CD4-positive, CD25-positive, alpha-beta regulatory T cell (primary cell): ENCODE results near the gene STAM. TPM values are rescaled to one million over a fixed set of nuclear protein-coding genes. Genes with fewer than 3 reads are reported as not detected.

Experiments
- ATAC-seq, 2 donors: fragments of 150-1000 bp; cut with Tn5 transposase; one replicate each; pipeline ENCODE4 v1.10.0; 2021; ENCODE audit warnings: low read depth in 2 of 2, moderate number of reproducible peaks in 2 of 2, moderate library complexity in 1 of 2
- DNase-seq, 3 donors: peaks; one replicate each; pipeline versions ENCODE4 v3.0.0 to v3.0.0-alpha.2; 2012 to 2022; ENCODE audit warnings: mixed read lengths in 1 of 3
- H3K27ac ChIP-seq: one replicate; pipeline ENCODE4 v1.7.0; 2013; ENCODE audit warnings: mild to moderate bottlenecking, low read length; ENCODE audit not compliant: insufficient read depth, poor library complexity, severe bottlenecking
- H3K27me3 ChIP-seq: one replicate; pipeline ENCODE4 v1.7.0; 2013; ENCODE audit warnings: low read length; ENCODE audit not compliant: control insufficient read depth, insufficient read depth
- H3K36me3 ChIP-seq: one replicate; pipeline ENCODE4 v1.7.0; 2013; ENCODE audit warnings: mild to moderate bottlenecking, low read length, moderate library complexity; ENCODE audit not compliant: control insufficient read depth, insufficient read depth
- H3K4me1 ChIP-seq: 2 replicates; pipeline ENCODE4 v1.7.0; 2013; ENCODE audit warnings: mild to moderate bottlenecking, low read length; ENCODE audit not compliant: insufficient read depth, control insufficient read depth, poor library complexity, severe bottlenecking
- H3K4me3 ChIP-seq: one replicate; pipeline ENCODE4 v1.7.0; 2013; ENCODE audit warnings: low read depth, mild to moderate bottlenecking, low read length, moderate library complexity
- H3K9me3 ChIP-seq, 2 experiments: 1 replicate in 1 of 2; 2 replicates in 1 of 2; pipeline ENCODE4 v1.7.0; 2013; ENCODE audit warnings: low read length in 2 of 2, mild to moderate bottlenecking in 1 of 2, moderate library complexity in 1 of 2; ENCODE audit not compliant: control insufficient read depth in 2 of 2
- H3K27ac Mint-ChIP-seq, 3 donors: one replicate each; pipeline ENCODE4 v1.8.0; 2020 to 2022; ENCODE audit warnings: mild to moderate bottlenecking in 3 of 3, mixed read lengths in 3 of 3, moderate library complexity in 2 of 3
- H3K27me3 Mint-ChIP-seq: one replicate; pipeline ENCODE4 v1.8.0; 2022; ENCODE audit warnings: mild to moderate bottlenecking, mixed read lengths
- H3K36me3 Mint-ChIP-seq: one replicate; pipeline ENCODE4 v1.8.0; 2020; ENCODE audit warnings: mixed read lengths
- H3K4me1 Mint-ChIP-seq, 4 donors: one replicate each; pipeline ENCODE4 v1.8.0; 2020 to 2022; ENCODE audit warnings: mixed read lengths in 4 of 4, mild to moderate bottlenecking in 1 of 4
- H3K4me3 Mint-ChIP-seq, 4 donors: one replicate each; pipeline ENCODE4 v1.8.0; 2020 to 2022; ENCODE audit warnings: mild to moderate bottlenecking in 4 of 4, mixed read lengths in 4 of 4, moderate library complexity in 3 of 4
- H3K9me3 Mint-ChIP-seq, 7 donors: one replicate each; pipeline ENCODE4 v1.8.0; 2020 to 2022; ENCODE audit warnings: mixed read lengths in 7 of 7, mild to moderate bottlenecking in 3 of 7, moderate library complexity in 2 of 7
- polyA plus RNA-seq, 4 donors: library from polyadenylated mRNA; unstranded; fragments of 300-500 nt; fragmentation: Illumina TruSeq; gene quantifications; one replicate each; pipeline ENCODE4 v1.2.3, GENCODE V29; 2021
- total RNA-seq: library from RNA; stranded (reverse); gene quantifications from one replicate; pipeline ENCODE4 v1.2.3, GENCODE V29; 2022

Gene STAM
- 154 TPM for total RNA-seq
- polyA plus RNA-seq: 10 to 100 TPM; 48.0 to 93.3 (median 67.0) TPM

DNA sequence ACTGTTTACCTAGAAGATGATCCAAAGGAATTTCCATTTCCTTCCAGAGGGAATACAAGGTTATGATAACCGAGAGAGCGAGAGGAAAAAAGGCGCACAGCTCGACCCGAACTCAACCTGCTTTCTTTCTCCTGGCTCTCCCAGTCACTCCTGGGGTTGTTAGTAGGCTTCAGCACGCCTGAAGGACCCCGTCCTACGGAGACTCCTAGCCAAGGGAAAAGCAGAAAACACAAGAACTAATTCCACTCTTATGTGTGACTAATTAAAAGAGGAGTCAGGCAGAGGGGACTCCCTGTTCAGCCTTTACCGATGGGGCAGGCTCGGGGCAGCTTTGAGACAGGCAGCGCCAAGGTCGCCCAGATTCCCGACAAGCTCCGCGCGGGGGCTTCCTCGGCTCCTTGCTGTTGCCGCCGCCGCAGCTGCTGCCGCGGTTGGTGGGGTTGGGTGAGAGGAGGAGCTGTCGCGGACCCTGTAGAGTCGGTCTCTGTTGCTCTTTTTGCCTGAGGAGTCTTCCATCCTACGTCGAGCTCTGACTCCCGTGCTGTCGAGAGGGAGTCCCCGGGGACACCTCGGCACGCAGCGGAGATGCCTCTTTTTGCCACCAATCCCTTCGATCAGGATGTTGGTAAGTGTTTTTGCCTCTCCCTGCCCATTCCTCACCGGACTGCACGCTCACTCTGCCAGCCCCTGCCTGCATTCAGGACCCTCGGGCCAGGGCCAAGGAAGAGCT lies at the start of gene STAM:
Gene STAM (plus strand): TSS at position 397 of the 730 bp plus-strand sequence. CDS start 189 bp downstream, at position 586.
- Histone ChIP-seq H3K27ac (peak within 1 kb of the TSS; percentile 97), H3K4me3 (peak within 1 kb of the TSS; percentile 100), H3K9me3 (peaks cover 0 to 2% of the 10 kb centered on the region in 2 experiments), H3K27me3 (no peaks in the 10 kb centered on the region), H3K36me3 (peaks cover 11% of the 10 kb centered on the region), H3K4me1 (peaks cover 37% of the 10 kb centered on the region)
- Mint-ChIP-seq H3K27me3 (peaks cover 5% of the 10 kb centered on the region), H3K4me1 (peaks cover 6 to 60% (median 24%) of the 10 kb centered on the region in 4 donors), H3K9me3 (peaks cover 0 to 2% (median 0%) of the 10 kb centered on the region in 7 donors), H3K27ac (peak within 1 kb of the TSS; percentile 100), H3K36me3 (peaks cover 31% of the 10 kb centered on the region), H3K4me3 (peak within 1 kb of the TSS; percentile 94 to 100 (median 100))
- ATAC-seq: peak; percentile 84
- DNase-seq: peak; percentile 89 to 96 (median 96)

GRCh38 chr10:17597386-17597785 lies 46.6 kb upstream of the STAM start:
- no peaks in the 10 kb centered on the region for H3K27me3 ChIP-seq
- H3K9me3 ChIP-seq: no peaks in the 10 kb centered on the region
- ATAC-seq (no peak), DNase-seq (no peak)
- no peaks in the 10 kb centered on the region for H3K4me1 ChIP-seq
- H3K4me3 ChIP-seq: no peak overlapping the region
- Mint-ChIP-seq H3K36me3 (peaks cover 14% of the 10 kb centered on the region), H3K4me3 (no peak overlapping the region), H3K9me3 (no peaks in the 10 kb centered on the region), H3K4me1 (peaks cover 0 to 10% (median under 1%) of the 10 kb centered on the region in 4 donors), H3K27ac (no peak overlapping the region), H3K27me3 (no peaks in the 10 kb centered on the region)
- no peak overlapping the region for H3K27ac ChIP-seq
- peaks cover 11% of the 10 kb centered on the region for H3K36me3 ChIP-seq

GRCh38 chr10:17599089-17599488 lies 44.9 kb upstream of the STAM start:
- DNase-seq: peak in 1 of 3 donors; percentile 25
- Histone ChIP-seq H3K4me1 (no peaks in the 10 kb centered on the region), H3K27me3 (no peaks in the 10 kb centered on the region), H3K27ac (no peak overlapping the region), H3K36me3 (peaks cover 8% of the 10 kb centered on the region), H3K9me3 (no peaks in the 10 kb centered on the region), H3K4me3 (no peak overlapping the region)
- Mint-ChIP-seq H3K4me1 (peaks cover 0 to 10% (median under 1%) of the 10 kb centered on the region in 4 donors), H3K9me3 (no peaks in the 10 kb centered on the region), H3K4me3 (no peak overlapping the region), H3K27ac (no peak overlapping the region), H3K27me3 (no peaks in the 10 kb centered on the region), H3K36me3 (peaks cover 15% of the 10 kb centered on the region)
- no peak for ATAC-seq

- H3K9me3 ChIP-seq: no peaks in the 10 kb centered on the region
- peak overlapping the region in 1 of 3 donors; percentile 38 for H3K27ac Mint-ChIP-seq
- no peaks in the 10 kb centered on the region for H3K27me3 Mint-ChIP-seq
- no peaks in the 10 kb centered on the region for H3K4me1 ChIP-seq
- H3K4me3 Mint-ChIP-seq: no peak overlapping the region
- H3K36me3 Mint-ChIP-seq: peaks cover 12% of the 10 kb centered on the region
- ATAC-seq: no peak
- H3K36me3 ChIP-seq: peaks cover 4% of the 10 kb centered on the region
- no peak overlapping the region for H3K4me3 ChIP-seq
- no peaks in the 10 kb centered on the region for H3K27me3 ChIP-seq
- H3K4me1 Mint-ChIP-seq: peaks cover 10 to 37% (median 20%) of the 10 kb centered on the region in 4 donors
- no peak overlapping the region for H3K27ac ChIP-seq
- no peak for DNase-seq
- H3K9me3 Mint-ChIP-seq: no peaks in the 10 kb centered on the region
Observed at GRCh38 chr10:17605936-17606335, 38.0 kb upstream of the STAM start.

- peaks cover 10% of the 10 kb centered on the region for H3K36me3 Mint-ChIP-seq
- no peaks in the 10 kb centered on the region for H3K4me1 ChIP-seq
- no peaks in the 10 kb centered on the region for H3K27me3 Mint-ChIP-seq
- H3K4me1 Mint-ChIP-seq: peaks cover 12 to 44% (median 25%) of the 10 kb centered on the region in 4 donors
- ATAC-seq (no peak), DNase-seq (no peak)
- H3K27me3 ChIP-seq: no peaks in the 10 kb centered on the region
- no peak overlapping the region for H3K27ac Mint-ChIP-seq
- peaks cover 0 to 1% (median 0%) of the 10 kb centered on the region in 7 donors for H3K9me3 Mint-ChIP-seq
- no peaks in the 10 kb centered on the region for H3K9me3 ChIP-seq
- H3K27ac ChIP-seq: no peak overlapping the region
- no peak overlapping the region for H3K4me3 ChIP-seq
- no peak overlapping the region for H3K4me3 Mint-ChIP-seq
- H3K36me3 ChIP-seq: peaks cover under 1% of the 10 kb centered on the region
Observed at GRCh38 chr10:17606547-17607040, 37.4 kb upstream of the STAM start.

DNA sequence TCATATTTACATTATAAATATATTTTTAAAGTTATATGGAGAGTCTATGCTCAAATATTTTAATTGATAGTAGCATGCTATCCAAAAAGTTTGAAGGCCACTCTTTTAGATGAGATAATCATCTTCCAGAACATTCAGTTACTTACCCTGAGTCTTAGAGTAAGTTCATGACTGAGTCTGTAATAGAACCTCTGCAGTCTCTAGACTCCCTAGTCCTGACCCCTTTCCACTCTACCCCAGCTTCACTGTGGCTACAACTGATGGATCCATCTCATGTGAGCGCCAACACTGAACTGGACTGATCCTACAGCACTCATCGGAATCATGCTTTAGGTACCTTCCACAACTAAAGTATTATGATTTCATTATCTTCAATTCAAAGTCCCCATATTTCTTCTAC lies 36.9 kb upstream of the STAM start:
- ATAC-seq (no peak), DNase-seq (no peak)
- peaks cover 14 to 44% (median 26%) of the 10 kb centered on the region in 4 donors for H3K4me1 Mint-ChIP-seq
- Histone ChIP-seq H3K4me3 (no peak overlapping the region), H3K4me1 (no peaks in the 10 kb centered on the region), H3K27ac (no peak overlapping the region), H3K27me3 (no peaks in the 10 kb centered on the region), H3K36me3 (no peaks in the 10 kb centered on the region), H3K9me3 (no peaks in the 10 kb centered on the region)
- no peak overlapping the region for H3K4me3 Mint-ChIP-seq
- peak overlapping the region in 1 of 3 donors; percentile 52 for H3K27ac Mint-ChIP-seq
- H3K9me3 Mint-ChIP-seq: peaks cover 0 to 1% (median 0%) of the 10 kb centered on the region in 7 donors
- H3K36me3 Mint-ChIP-seq: peaks cover 7% of the 10 kb centered on the region
- no peaks in the 10 kb centered on the region for H3K27me3 Mint-ChIP-seq

- H3K4me1 Mint-ChIP-seq: peaks cover 17 to 51% (median 30%) of the 10 kb centered on the region in 4 donors
- H3K27me3 ChIP-seq: no peaks in the 10 kb centered on the region
- DNase-seq: peak; percentile 13 to 74 (median 68)
- no peaks in the 10 kb centered on the region for H3K27me3 Mint-ChIP-seq
- no peaks in the 10 kb centered on the region for H3K36me3 ChIP-seq
- no peaks in the 10 kb centered on the region for H3K9me3 ChIP-seq
- peaks cover 7% of the 10 kb centered on the region for H3K36me3 Mint-ChIP-seq
- H3K4me3 ChIP-seq: peak overlapping the region; percentile 16
- peak; percentile 80 to 90 for ATAC-seq
- H3K4me3 Mint-ChIP-seq: peak overlapping the region in 1 of 4 donors; percentile 21
- H3K4me1 ChIP-seq: no peaks in the 10 kb centered on the region
- H3K9me3 Mint-ChIP-seq: peaks cover 0 to 1% (median 0%) of the 10 kb centered on the region in 7 donors
- no peak overlapping the region for H3K27ac ChIP-seq
- H3K27ac Mint-ChIP-seq: peak overlapping the region in 2 of 3 donors; percentile 22 to 52
Observed at GRCh38 chr10:17607603-17608332, 36.2 kb upstream of the STAM start.
